Measurements from ENCODE around the gene SORCS1. TPM values are rescaled to one million over a fixed set of nuclear protein-coding genes. Genes with fewer than 3 reads are reported as not detected.
"Not testable (repeated sequence)": the region's sequence is repeated elsewhere in the genome, so short reads cannot be mapped to it uniquely, and the experiment has no call there.

SORCS1 gene
- total RNA-seq, 2 experiments from 2014 or later = not detected

DNA sequence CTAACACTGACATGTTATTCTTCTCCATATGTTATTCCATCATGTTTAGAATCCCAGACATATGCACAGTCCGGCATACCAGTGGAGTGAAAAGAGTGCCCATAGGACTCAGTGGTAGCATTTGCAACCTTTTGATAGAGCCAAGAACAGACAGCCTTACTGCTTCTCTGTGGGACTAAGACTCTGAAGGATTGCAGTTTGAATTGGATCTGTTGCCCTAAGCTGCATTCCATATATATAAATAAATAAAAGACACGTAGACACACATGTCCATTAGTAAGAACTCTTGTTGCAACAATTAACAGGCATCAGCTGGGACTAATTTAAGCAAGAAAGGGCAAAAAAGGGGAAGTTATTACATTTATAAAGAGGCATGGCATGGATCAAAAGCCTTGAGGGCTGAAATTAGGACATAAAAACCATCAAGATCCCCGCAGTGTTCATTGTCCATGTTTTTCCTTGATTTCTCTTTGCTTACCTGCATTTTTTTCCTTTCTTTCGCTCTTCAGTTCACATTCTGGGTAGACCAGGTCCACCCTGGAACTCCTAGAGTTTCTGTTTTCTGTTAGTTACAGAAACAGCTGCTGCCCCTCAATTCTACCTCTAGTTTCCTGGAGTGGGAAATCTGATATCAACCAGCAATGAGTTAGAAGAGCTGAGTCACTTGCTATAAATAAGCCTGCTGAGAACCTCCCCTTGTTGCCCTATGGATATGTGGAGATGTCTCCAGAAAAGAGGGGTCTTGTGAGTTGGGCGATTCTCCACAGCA is 132.4 kb downstream of the SORCS1 start:
- ATAC-seq (no peak), DNase-seq (no peak)
- no peaks in the 10 kb centered on the region for H3K4me1 Mint-ChIP-seq (ENCODE audit: low read depth)
- no peaks in the 10 kb centered on the region for H3K36me3 Mint-ChIP-seq (ENCODE audit: low read depth)
- no peak overlapping the region for H3K4me3 Mint-ChIP-seq
- H3K27me3 Mint-ChIP-seq (ENCODE audit: low read depth) = no peaks in the 10 kb centered on the region
- ChIA-PET POLR2A (interaction anchor here (0.6 kb wide), 1 partner anchor 8 kb away, joined by 3 read pairs; no protein-coding TSS in a partner anchor), CTCF (no interaction called here)
- no peak overlapping the region for H3K27ac Mint-ChIP-seq
- no peaks in the 10 kb centered on the region for H3K9me3 Mint-ChIP-seq (ENCODE audit: insufficient read depth)

DNA sequence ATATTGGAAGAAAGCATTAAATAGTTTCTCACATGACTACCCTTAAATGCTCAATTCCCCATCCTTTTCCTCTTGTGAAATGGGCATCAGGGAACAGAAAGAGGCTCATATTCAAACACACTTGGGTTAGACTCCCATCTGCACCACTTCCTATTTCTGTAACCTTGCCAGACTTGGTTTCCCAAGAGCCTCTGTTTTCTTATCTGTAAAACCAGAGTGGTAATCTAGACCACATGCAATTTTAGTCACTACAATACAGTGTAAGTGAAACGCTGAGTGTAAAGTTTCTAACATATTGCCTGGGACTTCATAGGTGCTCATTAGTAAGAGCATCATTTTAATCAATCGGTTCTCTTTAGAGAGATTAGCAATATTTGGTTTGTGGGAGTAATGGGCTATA is 136.3 kb downstream of the SORCS1 start:
- Mint-ChIP-seq H3K36me3 (ENCODE audit: low read depth) (no peaks in the 10 kb centered on the region), H3K27me3 (ENCODE audit: low read depth) (no peaks in the 10 kb centered on the region), H3K4me3 (no peak overlapping the region), H3K9me3 (ENCODE audit: insufficient read depth) (no peaks in the 10 kb centered on the region), H3K4me1 (ENCODE audit: low read depth) (no peaks in the 10 kb centered on the region), H3K27ac (no peak overlapping the region)
- ATAC-seq = no peak
- no peak for DNase-seq
- CTCF ChIA-PET = no interaction called here
- POLR2A ChIA-PET = no interaction called here

DNA sequence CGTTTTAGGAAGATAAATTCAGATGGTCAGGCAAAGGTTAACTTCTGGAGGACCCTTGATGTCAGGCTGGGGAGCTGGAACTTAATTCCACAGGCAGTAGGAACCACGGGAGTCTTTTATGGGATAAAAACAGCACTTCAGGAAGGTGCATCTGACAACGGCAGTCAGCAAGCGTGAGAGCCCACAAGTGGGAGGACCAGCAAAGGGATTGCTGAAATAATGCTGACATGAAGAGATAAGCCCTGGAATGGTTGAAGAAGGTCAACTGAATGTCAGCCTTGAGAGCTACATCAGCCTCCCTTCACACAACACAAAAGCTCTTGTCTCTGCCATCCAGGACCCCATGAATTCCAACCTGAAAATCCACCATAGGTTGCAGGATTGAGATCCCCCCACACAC is 138.8 kb downstream of the SORCS1 start:
- ChIA-PET POLR2A (no interaction called here), CTCF (no interaction called here)
- H3K36me3 Mint-ChIP-seq (ENCODE audit: low read depth) = no peaks in the 10 kb centered on the region
- no peaks in the 10 kb centered on the region for H3K27me3 Mint-ChIP-seq (ENCODE audit: low read depth)
- no peaks in the 10 kb centered on the region for H3K9me3 Mint-ChIP-seq (ENCODE audit: insufficient read depth)
- no peak overlapping the region for H3K4me3 Mint-ChIP-seq
- H3K27ac Mint-ChIP-seq = no peak overlapping the region
- no peak for DNase-seq
- no peaks in the 10 kb centered on the region for H3K4me1 Mint-ChIP-seq (ENCODE audit: low read depth)
- no peak for ATAC-seq

DNA sequence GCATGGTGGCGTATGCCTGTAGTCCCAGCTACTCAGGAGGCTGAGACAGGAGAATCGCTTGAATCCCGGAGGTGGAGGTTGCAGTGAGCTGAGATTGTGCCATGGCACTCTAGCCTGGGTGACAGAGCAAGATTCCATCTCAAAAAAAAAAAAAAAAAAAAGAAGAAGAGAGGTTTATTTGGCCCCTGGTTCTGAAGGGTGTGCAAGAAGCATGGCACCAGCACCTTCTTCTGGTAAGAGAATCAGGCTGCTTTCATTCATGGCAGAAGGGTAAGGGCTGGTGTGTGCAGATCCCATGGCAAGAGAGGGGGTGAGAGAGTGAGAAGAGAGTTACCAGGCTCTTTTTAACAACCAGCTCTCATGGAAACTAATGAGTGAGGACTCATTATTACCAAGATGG is 140.5 kb downstream of the SORCS1 start:
- H3K36me3 Mint-ChIP-seq (ENCODE audit: low read depth); CTCF ChIA-PET; H3K9me3 Mint-ChIP-seq (ENCODE audit: insufficient read depth); ATAC-seq; H3K27ac Mint-ChIP-seq; H3K27me3 Mint-ChIP-seq (ENCODE audit: low read depth); H3K4me1 Mint-ChIP-seq (ENCODE audit: low read depth); H3K4me3 Mint-ChIP-seq; DNase-seq: not testable (repeated sequence)
- POLR2A ChIA-PET = interaction anchor here (0.7 kb wide), 1 partner anchor 8 kb away, joined by 3 read pairs; no protein-coding TSS in a partner anchor

DNA sequence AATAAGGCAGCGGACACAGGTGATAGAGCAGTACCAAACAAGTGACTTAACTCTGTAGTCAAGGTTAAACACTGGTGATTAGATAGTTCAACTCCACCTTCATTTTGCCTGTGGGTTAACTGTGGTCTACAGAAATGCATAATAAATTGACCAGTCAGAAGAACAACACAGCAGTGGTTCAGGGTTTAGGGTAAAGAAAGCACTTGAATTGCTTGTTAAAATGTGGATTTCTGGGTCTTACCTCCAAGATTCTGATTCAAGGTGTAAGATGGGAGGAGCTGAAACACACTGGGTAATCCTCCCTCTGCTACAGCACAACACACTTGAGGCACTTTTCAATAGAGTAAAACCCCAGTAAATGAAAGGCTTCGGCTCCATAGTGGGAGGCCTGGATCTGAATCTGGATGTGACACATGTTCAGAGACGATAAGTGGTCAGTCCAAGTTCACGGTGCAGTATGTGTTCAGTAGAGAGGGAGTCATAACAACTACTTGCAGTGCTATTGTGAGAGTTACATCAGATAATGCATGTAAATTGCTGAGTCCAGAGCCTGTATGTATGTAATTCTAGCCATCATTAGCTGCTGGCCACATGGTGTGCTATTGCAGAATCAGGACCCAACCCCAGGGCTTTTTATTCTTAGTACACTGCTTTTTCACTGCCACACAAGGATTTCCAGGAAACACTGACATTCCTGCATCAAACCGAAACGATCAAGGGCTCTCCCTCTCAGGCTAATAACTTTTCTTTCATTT is 141.7 kb downstream of the SORCS1 start:
- POLR2A ChIA-PET = no interaction called here
- ATAC-seq (no peak), DNase-seq (no peak)
- no peaks in the 10 kb centered on the region for H3K36me3 Mint-ChIP-seq (ENCODE audit: low read depth)
- H3K27ac Mint-ChIP-seq = no peak overlapping the region
- no peaks in the 10 kb centered on the region for H3K4me1 Mint-ChIP-seq (ENCODE audit: low read depth)
- H3K27me3 Mint-ChIP-seq (ENCODE audit: low read depth) = no peaks in the 10 kb centered on the region
- H3K4me3 Mint-ChIP-seq = no peak overlapping the region
- CTCF ChIA-PET = no interaction called here
- H3K9me3 Mint-ChIP-seq (ENCODE audit: insufficient read depth) = no peaks in the 10 kb centered on the region

DNA sequence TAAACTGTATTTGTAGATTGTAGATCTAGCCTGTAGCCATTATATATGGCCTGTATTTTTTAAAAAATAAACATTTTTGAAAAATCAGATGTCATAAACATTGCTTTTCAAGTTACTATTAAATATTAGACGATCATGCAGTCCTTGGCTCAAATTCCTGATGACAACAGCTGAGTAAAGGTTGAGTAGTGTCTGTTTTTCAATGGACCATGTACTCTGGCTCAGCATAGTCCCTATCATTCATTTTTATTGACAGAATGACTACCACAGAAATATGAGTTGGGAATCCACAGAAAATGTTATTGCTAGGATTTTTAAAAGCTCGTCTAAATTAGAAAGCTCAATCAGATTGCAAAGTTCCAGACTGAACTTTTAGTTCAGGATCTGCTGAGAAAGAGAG is 145.4 kb downstream of the SORCS1 start:
- ChIA-PET CTCF (no interaction called here), POLR2A (no interaction called here)
- Mint-ChIP-seq H3K27ac (no peak overlapping the region), H3K9me3 (ENCODE audit: insufficient read depth) (no peaks in the 10 kb centered on the region), H3K4me1 (ENCODE audit: low read depth) (no peaks in the 10 kb centered on the region), H3K4me3 (no peak overlapping the region), H3K36me3 (ENCODE audit: low read depth) (no peaks in the 10 kb centered on the region), H3K27me3 (ENCODE audit: low read depth) (no peaks in the 10 kb centered on the region)
- ATAC-seq = no peak
- DNase-seq = no peak

DNA sequence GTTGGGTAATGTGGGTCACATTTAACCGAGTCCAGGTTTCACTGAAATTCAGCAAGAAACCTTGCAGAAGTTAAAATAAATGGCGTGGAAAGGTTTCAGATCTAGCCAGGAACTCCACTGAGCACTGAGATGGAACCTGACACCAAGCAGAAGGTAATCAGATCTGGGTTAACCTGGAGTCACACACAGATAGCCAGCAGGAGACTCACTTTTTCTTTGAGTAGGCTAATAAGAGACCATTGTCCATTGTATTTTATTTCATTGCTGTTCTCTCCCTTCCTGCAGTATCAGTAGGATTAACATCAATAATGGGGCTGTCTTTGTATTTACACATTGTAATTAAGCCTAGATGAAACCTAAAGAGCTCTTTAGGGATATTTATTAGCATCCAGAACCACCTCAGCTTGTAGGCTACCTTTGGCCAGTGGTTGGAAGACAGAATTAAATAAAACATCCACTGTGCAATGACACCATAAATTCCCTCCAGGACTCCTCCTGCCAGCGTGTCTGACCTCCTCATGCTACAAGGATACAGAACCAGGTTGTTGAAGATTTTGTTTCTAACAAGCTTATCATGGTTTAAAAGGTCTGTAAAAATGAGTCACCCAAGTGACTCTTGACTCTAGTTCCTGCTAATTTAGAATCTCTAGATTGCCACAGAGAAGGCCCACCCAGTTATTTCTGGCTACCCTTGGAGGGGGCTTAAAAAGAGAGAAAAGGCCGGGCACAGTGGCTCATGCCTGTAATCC is 151.1 kb downstream of the SORCS1 start:
- no peak for DNase-seq
- ATAC-seq = no peak
- no peaks in the 10 kb centered on the region for H3K4me1 Mint-ChIP-seq (ENCODE audit: low read depth)
- H3K36me3 Mint-ChIP-seq (ENCODE audit: low read depth) = no peaks in the 10 kb centered on the region
- CTCF ChIA-PET = no interaction called here
- H3K9me3 Mint-ChIP-seq (ENCODE audit: insufficient read depth) = no peaks in the 10 kb centered on the region
- POLR2A ChIA-PET = no interaction called here
- no peak overlapping the region for H3K27ac Mint-ChIP-seq
- no peaks in the 10 kb centered on the region for H3K27me3 Mint-ChIP-seq (ENCODE audit: low read depth)
- H3K4me3 Mint-ChIP-seq = no peak overlapping the region

DNA sequence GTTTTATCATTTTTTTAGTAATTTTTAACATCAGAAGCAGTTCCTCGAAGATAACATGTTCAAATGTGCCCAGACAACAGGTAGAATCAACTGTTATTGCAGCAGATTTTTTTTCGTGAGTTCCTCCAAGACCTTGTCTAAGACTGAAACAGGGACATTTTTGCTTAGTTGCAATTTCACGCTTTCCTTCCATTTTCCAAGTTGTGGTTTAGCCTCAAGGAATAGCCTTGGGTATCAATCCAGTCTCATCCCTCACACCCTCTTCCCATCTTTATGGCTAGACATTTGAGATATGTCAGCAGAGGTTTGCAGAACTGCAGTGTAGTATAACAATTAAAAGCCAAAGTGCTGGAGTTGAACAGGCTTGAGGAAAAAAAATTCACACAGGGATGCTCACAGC is 152.5 kb downstream of the SORCS1 start:
- Mint-ChIP-seq H3K9me3 (ENCODE audit: insufficient read depth) (no peaks in the 10 kb centered on the region), H3K27ac (no peak overlapping the region), H3K4me3 (no peak overlapping the region), H3K27me3 (ENCODE audit: low read depth) (no peaks in the 10 kb centered on the region), H3K36me3 (ENCODE audit: low read depth) (no peaks in the 10 kb centered on the region), H3K4me1 (ENCODE audit: low read depth) (no peaks in the 10 kb centered on the region)
- POLR2A ChIA-PET = no interaction called here
- DNase-seq (no peak), ATAC-seq (no peak)
- CTCF ChIA-PET = no interaction called here

DNA sequence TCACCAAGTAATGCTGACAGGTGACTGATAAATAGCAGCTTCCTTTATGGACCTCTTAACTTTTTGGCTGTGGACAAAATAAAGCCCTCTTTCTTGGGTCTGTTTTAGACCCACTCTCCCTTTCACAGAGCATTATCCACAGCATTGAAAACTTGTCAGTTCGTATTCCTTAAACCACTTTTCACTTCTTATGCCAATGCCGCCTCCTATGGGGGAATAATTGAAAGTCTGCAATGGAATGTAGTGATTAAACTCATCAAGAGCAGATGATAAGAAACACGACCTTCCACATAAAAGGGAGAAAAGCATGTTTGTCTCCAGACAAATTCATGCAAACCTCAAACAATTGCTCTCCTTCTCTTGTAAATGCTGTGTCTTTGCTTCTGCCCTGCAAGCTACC is 153.4 kb downstream of the SORCS1 start:
- H3K36me3 Mint-ChIP-seq (ENCODE audit: low read depth) = no peaks in the 10 kb centered on the region
- no peak overlapping the region for H3K27ac Mint-ChIP-seq
- no peaks in the 10 kb centered on the region for H3K9me3 Mint-ChIP-seq (ENCODE audit: insufficient read depth)
- DNase-seq = no peak
- no peak for ATAC-seq
- no peaks in the 10 kb centered on the region for H3K4me1 Mint-ChIP-seq (ENCODE audit: low read depth)
- H3K4me3 Mint-ChIP-seq = no peak overlapping the region
- no peaks in the 10 kb centered on the region for H3K27me3 Mint-ChIP-seq (ENCODE audit: low read depth)
- ChIA-PET CTCF (no interaction called here), POLR2A (no interaction called here)

DNA sequence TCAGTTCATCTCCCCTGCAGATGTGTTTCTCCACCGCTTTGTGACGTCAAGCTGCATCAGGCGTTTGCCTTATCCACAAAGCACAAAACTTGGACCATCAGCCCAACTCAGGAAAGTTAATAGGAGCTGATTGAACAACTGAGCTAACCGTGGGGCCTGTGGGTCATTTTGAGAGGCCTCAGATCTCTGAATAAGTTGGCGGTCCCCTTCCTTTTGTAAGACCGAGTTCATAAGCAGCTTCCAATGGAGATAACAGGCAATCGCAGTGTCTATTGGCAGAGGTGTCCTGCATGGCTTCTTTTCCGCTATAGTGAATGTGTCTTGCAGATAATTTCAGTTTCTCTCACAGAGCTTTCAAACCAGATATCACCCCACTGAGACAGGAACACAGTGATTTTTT is 154.0 kb downstream of the SORCS1 start:
- CTCF ChIA-PET = no interaction called here
- Mint-ChIP-seq H3K9me3 (ENCODE audit: insufficient read depth) (no peaks in the 10 kb centered on the region), H3K27ac (no peak overlapping the region), H3K36me3 (ENCODE audit: low read depth) (no peaks in the 10 kb centered on the region), H3K27me3 (ENCODE audit: low read depth) (no peaks in the 10 kb centered on the region), H3K4me1 (ENCODE audit: low read depth) (no peaks in the 10 kb centered on the region), H3K4me3 (no peak overlapping the region)
- DNase-seq (no peak), ATAC-seq (no peak)
- POLR2A ChIA-PET = no interaction called here

DNA sequence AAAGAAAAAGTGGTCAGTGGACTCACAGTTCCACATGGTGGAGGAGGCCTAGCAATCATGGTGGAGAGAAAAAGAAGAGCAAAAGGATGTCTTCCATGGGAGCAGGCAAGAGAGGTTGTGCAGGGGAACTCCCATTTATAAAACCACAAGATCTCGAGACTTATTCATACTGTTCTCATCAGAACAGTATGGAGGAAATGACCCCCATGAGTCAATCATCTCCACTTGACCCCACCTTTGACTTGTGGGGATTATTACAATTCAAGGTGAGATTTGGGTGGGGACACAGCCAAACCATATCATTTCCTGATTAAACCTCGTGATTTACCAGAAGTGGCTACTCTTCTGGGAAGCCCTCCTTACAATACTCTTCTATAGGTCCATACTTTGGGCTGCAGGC is 160.1 kb downstream of the SORCS1 start:
- H3K36me3 Mint-ChIP-seq (ENCODE audit: low read depth) = no peaks in the 10 kb centered on the region
- no peaks in the 10 kb centered on the region for H3K4me1 Mint-ChIP-seq (ENCODE audit: low read depth)
- no peak for ATAC-seq
- H3K9me3 Mint-ChIP-seq (ENCODE audit: insufficient read depth) = peaks cover 3% of the 10 kb centered on the region
- H3K27me3 Mint-ChIP-seq (ENCODE audit: low read depth) = no peaks in the 10 kb centered on the region
- POLR2A ChIA-PET = no interaction called here
- no peak for DNase-seq
- H3K4me3 Mint-ChIP-seq = no peak overlapping the region
- no peak overlapping the region for H3K27ac Mint-ChIP-seq
- CTCF ChIA-PET = no interaction called here

DNA sequence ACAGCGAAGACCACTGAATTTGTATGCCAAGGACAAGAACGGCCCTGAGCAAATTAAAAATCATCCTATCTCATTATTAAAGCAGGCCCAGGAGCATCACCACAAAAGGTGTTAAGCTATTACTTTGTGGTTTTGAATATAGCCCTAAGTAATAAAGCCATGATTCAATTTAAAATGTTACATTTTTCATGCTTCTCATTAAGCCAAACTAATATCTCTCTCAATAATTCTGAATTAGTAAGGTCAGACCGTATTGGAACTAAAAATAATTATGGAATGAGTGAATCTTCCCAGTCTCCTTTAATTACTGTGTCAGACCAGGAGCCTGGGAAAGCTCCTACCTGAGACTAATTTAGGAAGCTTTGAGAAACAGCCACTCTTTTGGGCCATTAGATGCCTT is 162.4 kb downstream of the SORCS1 start:
- POLR2A ChIA-PET = no interaction called here
- H3K9me3 Mint-ChIP-seq (ENCODE audit: insufficient read depth) = peaks cover 3% of the 10 kb centered on the region
- DNase-seq = no peak
- no peaks in the 10 kb centered on the region for H3K4me1 Mint-ChIP-seq (ENCODE audit: low read depth)
- no peaks in the 10 kb centered on the region for H3K36me3 Mint-ChIP-seq (ENCODE audit: low read depth)
- no peak overlapping the region for H3K4me3 Mint-ChIP-seq
- no peak overlapping the region for H3K27ac Mint-ChIP-seq
- no peaks in the 10 kb centered on the region for H3K27me3 Mint-ChIP-seq (ENCODE audit: low read depth)
- CTCF ChIA-PET = interaction anchor here (0.6 kb wide), 1 partner anchor 9 kb away, joined by 3 read pairs; no protein-coding TSS in a partner anchor
- ATAC-seq = no peak

Measured in activated CD8-positive, alpha-beta T cell treated with anti-CD3 and anti-CD28 coated beads, Interleukin-2, amount 10 ng/mL, durations not matched to agents 7 days and 5 days (primary cell).